HFFc6 (cell line): Measurements from ENCODE around the gene USP25. TPM values are rescaled to one million over a fixed set of nuclear protein-coding genes. Genes with fewer than 3 reads are reported as not detected.
A peak's percentile ranks its signal among the peaks of the same experiment; 100 is the strongest.

ENCODE experiments used
- DNase-seq: peaks from one replicate; pipeline ENCODE4 v3.0.0-alpha.2; 2018
- H3K27ac Mint-ChIP-seq: 2 replicates; pipeline ENCODE4 v1.8.0; 2020; ENCODE audit warnings: mild to moderate bottlenecking, mixed read lengths
- H3K27me3 Mint-ChIP-seq: 2 replicates; pipeline ENCODE4 v1.8.0; 2021; ENCODE audit warnings: mild to moderate bottlenecking, moderate library complexity, mixed read lengths; ENCODE audit not compliant: insufficient read depth
- H3K36me3 Mint-ChIP-seq: 2 replicates; pipeline ENCODE4 v1.8.0; 2021; ENCODE audit warnings: low read depth, mixed read lengths
- H3K4me1 Mint-ChIP-seq: 2 replicates; pipeline ENCODE4 v1.8.0; 2020; ENCODE audit warnings: low read depth, mixed read lengths
- H3K4me3 Mint-ChIP-seq: 2 replicates; pipeline ENCODE4 v1.8.0; 2020; ENCODE audit warnings: mild to moderate bottlenecking, moderate library complexity, mixed read lengths
- H3K9me3 Mint-ChIP-seq: 2 replicates; pipeline ENCODE4 v1.8.0; 2020; ENCODE audit warnings: mild to moderate bottlenecking, mixed read lengths
- total RNA-seq, 6 experiments: library from RNA; stranded (reverse); fragmentation: NEBNext Ultra II Directional; extraction: Animal tissue kit (Norgen Biotek cat#: 25700); gene quantifications; 2 replicates in 1 of 6; 3 replicates in 5 of 6; pipeline ENCODE4 v1.2.3, GENCODE V29; 2021
- TF ChIP-seq, protein P1 (sequence below): fragments of 200-600 bp; sonication (generic); IDR thresholded peaks from 2 replicates; pipeline ENCODE4 v1.5.0; 2021; ENCODE audit warnings: antibody characterized with exemption, mild to moderate bottlenecking

Gene USP25
- total RNA-seq, 6 experiments from 2014 or later, result 13.8 to 18.3 (median 16.6) TPM

DNA sequence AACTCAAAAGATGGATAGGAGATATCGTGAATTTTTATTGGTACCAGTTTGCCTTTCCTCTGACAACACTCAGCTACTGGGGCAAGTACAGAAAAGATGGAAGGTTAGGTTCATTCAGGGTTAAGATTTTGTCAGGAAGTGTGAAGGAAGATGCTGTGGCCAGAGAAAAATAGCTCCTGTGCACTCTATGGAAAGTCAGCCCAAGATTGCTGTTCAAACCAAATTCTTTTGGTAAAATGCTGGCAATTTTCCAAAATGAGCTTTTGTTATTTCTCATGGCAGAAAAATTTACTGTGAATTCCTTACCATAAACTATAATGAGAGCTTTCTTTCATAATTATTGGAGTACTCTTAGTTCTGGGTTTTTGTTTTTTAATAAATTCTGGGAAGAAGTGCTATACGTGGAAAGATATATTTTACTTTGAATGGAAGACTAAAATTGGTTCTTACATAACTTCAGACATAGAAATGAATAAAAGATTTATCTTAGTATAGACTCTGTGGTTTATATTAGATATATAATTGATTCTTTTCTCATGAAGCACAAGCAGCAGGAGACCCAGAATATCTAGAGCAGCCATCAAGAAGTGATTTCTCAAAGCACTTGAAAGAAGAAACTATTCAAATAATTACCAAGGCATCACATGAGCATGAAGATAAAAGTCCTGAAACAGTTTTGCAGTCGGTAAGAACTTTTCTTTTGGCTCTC, 112.2 kb downstream of the USP25 start:
- H3K4me1 Mint-ChIP-seq, result peaks cover 12% of the 10 kb centered on the region; the same call in 1 of the 2 replicates
- no peak overlapping the region for H3K27ac Mint-ChIP-seq
- no peak overlapping the region for H3K4me3 Mint-ChIP-seq
- DNase-seq, result peak; percentile 72
- H3K36me3 Mint-ChIP-seq, result peaks cover 5% of the 10 kb centered on the region; the same call in 1 of the 2 replicates
- H3K9me3 Mint-ChIP-seq, result no peaks in the 10 kb centered on the region
- TF ChIP-seq, protein P1, sequence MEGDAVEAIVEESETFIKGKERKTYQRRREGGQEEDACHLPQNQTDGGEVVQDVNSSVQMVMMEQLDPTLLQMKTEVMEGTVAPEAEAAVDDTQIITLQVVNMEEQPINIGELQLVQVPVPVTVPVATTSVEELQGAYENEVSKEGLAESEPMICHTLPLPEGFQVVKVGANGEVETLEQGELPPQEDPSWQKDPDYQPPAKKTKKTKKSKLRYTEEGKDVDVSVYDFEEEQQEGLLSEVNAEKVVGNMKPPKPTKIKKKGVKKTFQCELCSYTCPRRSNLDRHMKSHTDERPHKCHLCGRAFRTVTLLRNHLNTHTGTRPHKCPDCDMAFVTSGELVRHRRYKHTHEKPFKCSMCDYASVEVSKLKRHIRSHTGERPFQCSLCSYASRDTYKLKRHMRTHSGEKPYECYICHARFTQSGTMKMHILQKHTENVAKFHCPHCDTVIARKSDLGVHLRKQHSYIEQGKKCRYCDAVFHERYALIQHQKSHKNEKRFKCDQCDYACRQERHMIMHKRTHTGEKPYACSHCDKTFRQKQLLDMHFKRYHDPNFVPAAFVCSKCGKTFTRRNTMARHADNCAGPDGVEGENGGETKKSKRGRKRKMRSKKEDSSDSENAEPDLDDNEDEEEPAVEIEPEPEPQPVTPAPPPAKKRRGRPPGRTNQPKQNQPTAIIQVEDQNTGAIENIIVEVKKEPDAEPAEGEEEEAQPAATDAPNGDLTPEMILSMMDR, result no peak
- no peaks in the 10 kb centered on the region for H3K27me3 Mint-ChIP-seq

DNA sequence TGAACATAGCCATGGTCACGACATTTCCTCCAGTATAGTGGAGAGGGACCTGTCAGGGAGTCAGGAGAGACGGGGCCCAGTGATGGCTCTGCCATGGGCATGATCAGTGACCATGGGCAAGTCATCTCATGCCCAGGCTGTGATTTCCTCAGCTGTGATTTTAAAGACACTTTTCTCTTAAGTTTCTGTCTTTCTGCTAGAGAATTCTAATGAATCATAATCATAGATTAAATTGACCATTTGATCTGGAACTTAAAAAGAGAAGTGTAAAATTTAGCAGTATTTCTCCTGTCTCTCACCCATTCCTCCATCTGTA, 112.7 kb downstream of the USP25 start:
- Mint-ChIP-seq H3K27me3 (no peaks in the 10 kb centered on the region), H3K9me3 (no peaks in the 10 kb centered on the region), H3K36me3 (peaks cover 5% of the 10 kb centered on the region; the same call in 1 of the 2 replicates), H3K27ac (no peak overlapping the region), H3K4me3 (no peak overlapping the region), H3K4me1 (peaks cover 9% of the 10 kb centered on the region; the same call in 1 of the 2 replicates)
- no peak for DNase-seq
- TF ChIP-seq, protein P1, result no peak

DNA sequence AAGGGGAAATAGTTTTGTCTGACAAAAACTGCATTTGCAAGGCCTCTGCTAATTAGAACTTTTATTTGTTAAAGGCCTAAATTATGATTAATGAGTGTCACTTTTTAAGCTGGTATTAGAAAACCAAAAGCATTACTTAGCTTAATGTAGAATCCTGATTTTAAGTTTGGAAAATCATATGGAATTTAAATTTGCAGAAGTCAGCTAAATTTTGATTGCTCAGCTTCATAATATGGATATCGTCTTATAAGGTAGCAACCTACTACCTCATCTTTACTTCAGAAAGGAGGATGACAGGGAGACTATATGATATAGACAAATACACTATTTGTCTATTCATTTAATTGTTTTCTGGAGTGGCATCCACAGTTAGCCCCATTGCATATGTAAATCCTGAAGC, 114.0 kb downstream of the USP25 start:
- H3K27ac Mint-ChIP-seq, result no peak overlapping the region

DNA sequence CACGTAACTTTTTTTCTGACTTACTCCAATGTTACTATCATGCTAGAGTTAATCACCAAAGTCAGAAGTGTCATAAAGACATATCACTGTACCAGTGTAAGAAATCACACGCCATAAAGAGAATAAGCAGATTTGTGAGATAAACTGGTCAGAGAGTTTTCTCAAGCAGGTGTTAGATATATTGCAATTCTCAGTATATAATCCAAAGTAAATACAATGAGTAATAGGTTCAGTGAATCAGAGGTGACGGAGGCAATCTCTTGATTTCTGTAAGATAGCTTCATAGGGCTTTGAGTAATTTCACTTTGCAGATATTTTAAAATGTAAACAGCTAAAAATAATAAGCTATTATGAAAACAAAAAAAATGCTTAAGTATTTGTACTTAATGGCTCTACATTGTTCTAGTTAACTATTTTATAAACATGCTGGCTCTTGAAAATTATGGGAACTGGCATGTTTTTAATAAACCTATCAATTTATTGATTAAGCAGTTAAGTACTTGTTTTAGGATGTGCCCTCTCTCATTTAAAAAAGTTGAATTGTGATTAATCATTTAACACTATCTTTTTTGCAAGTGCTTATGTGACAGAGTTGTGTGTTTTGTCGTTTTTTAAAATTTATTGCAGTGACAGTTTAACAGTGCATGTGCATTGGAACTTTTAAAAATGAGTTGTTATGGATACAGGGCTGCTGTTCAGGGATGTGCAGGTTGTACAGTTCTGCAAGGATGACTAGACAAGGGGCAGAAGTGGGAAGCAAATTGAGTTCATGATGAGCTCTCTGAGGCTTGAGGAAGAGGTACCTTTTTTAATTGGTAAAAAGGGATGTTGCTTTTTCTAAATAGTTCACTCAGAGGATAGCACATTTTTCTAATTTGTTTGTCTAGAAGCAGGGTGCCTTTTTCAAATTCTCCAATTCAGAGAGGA, 119.1 kb downstream of the USP25 start:
- Mint-ChIP-seq H3K36me3 (no peaks in the 10 kb centered on the region), H3K4me1 (peaks cover 44% of the 10 kb centered on the region), H3K4me3 (peak overlapping the region; percentile 41), H3K27ac (0 out of 2 replicates have a peak overlapping the region, but pooled peaks have one; percentile 38), H3K9me3 (no peaks in the 10 kb centered on the region), H3K27me3 (no peaks in the 10 kb centered on the region)
- TF ChIP-seq, protein P1, result no peak
- peak; percentile 73 for DNase-seq

More for the DNA sequence above, 114.0 kb downstream of the USP25 start:
- no peaks in the 10 kb centered on the region for H3K27me3 Mint-ChIP-seq
- TF ChIP-seq, protein P1, result no peak
- H3K36me3 Mint-ChIP-seq, result peaks cover 5% of the 10 kb centered on the region; the same call in 1 of the 2 replicates
- H3K4me1 Mint-ChIP-seq, result peaks cover 15% of the 10 kb centered on the region
- DNase-seq, result no peak
- no peaks in the 10 kb centered on the region for H3K9me3 Mint-ChIP-seq
- H3K4me3 Mint-ChIP-seq, result no peak overlapping the region

DNA sequence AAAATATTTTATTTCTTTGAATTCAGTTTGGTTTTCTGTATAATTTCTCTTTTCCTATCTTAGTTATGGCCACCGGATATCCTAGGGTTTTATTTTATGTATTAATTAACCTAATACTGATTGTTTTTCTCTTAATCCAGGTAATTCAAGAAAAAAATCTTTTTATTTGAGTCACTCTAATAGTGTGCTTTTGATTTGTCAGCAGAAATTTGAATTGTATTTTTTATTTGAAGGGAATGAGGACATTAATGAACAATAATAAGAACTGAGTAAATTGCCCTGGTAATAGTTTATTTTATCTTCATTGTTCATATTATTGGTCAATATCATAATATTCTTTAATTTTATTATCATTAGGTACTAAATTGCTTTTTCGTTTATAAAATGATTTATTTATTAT, 120.1 kb downstream of the USP25 start:
- H3K4me3 Mint-ChIP-seq, result no peak overlapping the region
- no peak overlapping the region for H3K27ac Mint-ChIP-seq
- H3K36me3 Mint-ChIP-seq, result peaks cover 6% of the 10 kb centered on the region; the same call in 1 of the 2 replicates
- H3K9me3 Mint-ChIP-seq, result no peaks in the 10 kb centered on the region
- peaks cover 44% of the 10 kb centered on the region for H3K4me1 Mint-ChIP-seq
- DNase-seq, result no peak
- no peaks in the 10 kb centered on the region for H3K27me3 Mint-ChIP-seq
- TF ChIP-seq, protein P1, result no peak
